Fibroblast of villous mesenchyme (primary cell): ENCODE results near the gene DCC. TPM values are rescaled to one million over a fixed set of nuclear protein-coding genes. Genes with fewer than 3 reads are reported as not detected.

ENCODE experiments used
- DNase-seq: peaks from one replicate; pipeline ENCODE4 v3.0.0-alpha.2; 2010; ENCODE audit warnings: low read depth
- H3K4me3 ChIP-seq: 2 replicates; pipeline ENCODE4 v1.5.1; 2011; ENCODE audit warnings: low read depth, mild to moderate bottlenecking, low read length
- total RNA-seq: library from RNA; depleted of rRNA; stranded (reverse); fragments of >200 nt; gene quantifications from 2 replicates; pipeline ENCODE4 v1.2.3, GENCODE V29; 2012
- TF ChIP-seq, protein P1 (sequence below): IDR thresholded peaks from 2 replicates; pipeline ENCODE4 v1.5.1; 2012; ENCODE audit warnings: low read depth, mild to moderate bottlenecking, low read length; ENCODE audit not compliant: insufficient read depth

The DCC gene
- total RNA-seq, 1 donor = not detected

DNA sequence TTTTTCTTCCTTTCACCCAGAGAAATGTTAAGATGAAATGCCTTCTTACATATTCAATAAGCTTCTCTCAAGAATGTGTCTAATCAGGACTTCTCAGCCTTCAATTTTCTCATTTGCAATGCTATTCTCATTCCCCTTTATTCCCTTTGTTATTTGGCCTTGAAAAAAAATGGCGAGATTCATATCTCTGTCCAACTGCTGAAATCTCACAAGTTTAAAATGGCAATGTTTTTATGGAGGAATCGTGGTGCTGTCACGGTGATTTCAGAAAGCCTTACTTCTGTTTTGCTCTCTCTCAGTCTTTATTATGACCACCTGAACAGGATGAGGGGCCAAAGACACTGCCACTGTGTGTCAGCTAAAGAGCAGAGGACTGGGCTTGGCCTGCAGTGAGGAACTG, 928.5 kb downstream of the DCC start:
- no peak for DNase-seq
- no peak overlapping the region for H3K4me3 ChIP-seq
- TF ChIP-seq, protein P1, sequence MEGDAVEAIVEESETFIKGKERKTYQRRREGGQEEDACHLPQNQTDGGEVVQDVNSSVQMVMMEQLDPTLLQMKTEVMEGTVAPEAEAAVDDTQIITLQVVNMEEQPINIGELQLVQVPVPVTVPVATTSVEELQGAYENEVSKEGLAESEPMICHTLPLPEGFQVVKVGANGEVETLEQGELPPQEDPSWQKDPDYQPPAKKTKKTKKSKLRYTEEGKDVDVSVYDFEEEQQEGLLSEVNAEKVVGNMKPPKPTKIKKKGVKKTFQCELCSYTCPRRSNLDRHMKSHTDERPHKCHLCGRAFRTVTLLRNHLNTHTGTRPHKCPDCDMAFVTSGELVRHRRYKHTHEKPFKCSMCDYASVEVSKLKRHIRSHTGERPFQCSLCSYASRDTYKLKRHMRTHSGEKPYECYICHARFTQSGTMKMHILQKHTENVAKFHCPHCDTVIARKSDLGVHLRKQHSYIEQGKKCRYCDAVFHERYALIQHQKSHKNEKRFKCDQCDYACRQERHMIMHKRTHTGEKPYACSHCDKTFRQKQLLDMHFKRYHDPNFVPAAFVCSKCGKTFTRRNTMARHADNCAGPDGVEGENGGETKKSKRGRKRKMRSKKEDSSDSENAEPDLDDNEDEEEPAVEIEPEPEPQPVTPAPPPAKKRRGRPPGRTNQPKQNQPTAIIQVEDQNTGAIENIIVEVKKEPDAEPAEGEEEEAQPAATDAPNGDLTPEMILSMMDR = no peak

DNA sequence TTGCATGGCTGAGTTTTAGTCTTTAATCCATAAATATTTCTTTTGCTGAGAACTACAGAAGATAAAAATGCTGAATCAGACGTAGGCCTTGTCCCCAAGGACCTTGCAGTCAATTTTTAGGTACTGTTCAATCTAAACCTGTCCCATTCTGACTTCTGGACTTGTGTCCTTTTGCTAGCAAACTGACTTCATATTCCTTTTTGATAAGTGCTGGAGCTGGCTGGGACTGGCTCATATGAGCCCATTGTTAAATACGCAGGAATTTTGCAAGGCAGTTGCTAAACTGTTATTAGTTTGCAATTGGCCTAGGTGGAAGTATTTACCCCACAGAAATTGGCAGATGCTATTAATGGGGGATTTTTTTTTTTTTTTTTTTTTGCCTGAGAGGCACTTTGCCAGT, 941.4 kb downstream of the DCC start:
- H3K4me3 ChIP-seq = no peak overlapping the region
- no peak for DNase-seq
- TF ChIP-seq, protein P1 = no peak

DNA sequence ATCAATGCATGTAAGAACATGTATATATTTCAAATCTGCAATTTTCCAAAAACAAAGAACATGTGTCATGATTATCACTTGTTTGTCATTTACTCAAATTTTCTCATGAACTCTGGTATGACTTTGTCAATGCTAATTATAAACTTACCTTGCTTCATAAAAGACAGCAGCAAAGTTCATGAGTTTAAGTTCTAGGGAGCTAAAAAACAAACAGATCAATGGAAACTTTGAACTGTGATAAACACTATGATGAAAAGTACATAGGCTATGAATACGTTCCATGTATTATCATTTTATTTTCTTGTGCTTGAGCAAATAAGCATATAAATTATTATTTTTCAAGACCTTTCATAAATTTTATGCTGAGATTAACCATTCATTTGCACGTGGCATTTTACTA, 943.7 kb downstream of the DCC start:
- no peak for DNase-seq
- TF ChIP-seq, protein P1 = no peak
- no peak overlapping the region for H3K4me3 ChIP-seq

DNA sequence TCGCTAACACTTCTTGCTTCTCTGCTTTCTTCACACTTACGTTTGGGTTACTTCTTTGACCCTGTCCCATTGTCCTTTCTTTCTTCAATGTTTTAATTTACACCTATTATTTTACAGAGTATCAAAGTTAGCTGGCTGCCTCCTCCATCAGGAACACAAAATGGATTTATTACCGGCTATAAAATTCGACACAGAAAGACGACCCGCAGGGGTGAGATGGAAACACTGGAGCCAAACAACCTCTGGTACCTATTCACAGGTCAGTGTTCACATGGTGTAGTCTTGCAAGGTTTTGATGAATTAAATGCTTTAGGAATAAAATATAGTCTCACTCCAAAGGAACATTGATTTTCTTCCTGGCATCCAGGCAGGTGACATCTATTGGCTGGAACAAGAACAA, 965.5 kb downstream of the DCC start:
- no peak for DNase-seq
- H3K4me3 ChIP-seq = no peak overlapping the region
- TF ChIP-seq, protein P1 = no peak

DNA sequence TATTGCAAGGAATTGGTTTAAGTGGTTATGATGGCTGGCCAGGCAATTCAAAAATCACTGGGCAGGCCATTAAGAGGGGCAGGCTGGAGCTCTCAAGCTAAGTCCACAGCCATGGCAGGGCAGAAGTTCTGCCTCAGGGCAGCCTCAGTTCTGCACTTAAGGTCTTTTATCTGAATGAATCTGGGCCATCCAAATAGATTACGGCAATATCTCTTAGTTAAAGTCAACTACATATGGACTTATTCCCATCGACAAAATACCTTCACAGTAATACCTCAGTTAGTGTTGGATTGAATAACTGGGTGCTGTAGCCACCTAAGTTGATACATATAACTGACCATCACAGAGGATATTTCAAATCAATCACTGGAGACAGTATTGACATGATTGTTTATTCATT, 979.6 kb downstream of the DCC start:
- TF ChIP-seq, protein P1 = no peak
- H3K4me3 ChIP-seq = no peak overlapping the region
- DNase-seq = no peak

DNA sequence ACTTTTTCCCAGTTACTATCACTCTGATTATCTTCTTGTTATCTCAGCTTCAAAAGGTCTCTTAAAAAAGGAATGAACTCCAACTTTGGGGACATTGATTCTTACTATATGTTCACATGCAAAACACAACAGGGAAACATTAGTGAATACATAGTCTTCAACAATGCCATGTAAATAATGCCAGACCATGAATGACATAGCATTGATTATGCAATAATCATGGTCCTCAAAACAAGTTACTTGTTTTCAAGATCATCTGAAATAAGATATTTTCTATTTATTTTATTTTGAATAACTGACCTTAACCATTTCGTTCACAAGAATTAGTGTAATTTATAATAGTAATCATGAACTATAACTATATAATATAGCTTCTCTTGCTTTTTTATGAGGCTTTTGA, 982.2 kb downstream of the DCC start:
- TF ChIP-seq, protein P1 = no peak
- H3K4me3 ChIP-seq = no peak overlapping the region
- DNase-seq = no peak

DNA sequence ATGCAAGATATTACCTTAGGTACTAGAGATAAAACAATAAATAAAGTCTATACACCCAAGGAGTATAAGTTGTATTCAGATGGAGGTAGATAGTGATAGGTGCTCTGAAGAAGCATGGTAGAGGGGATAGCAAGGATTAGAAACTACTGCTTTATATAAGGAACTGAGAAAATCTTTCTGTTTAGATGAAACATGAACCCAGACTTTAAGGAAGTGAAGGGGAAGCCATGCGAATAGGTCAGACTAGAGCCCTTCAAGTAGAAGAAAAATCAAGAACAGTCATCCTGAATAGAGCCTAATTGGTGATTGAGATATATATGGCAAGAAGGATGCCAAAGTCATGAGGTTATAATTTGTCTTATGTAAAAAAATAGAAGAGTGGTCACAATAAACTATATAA, 984.4 kb downstream of the DCC start:
- TF ChIP-seq, protein P1 = no peak
- no peak for DNase-seq
- H3K4me3 ChIP-seq = no peak overlapping the region
